ENCODE data around the gene EGLN1. TPM values are rescaled to one million over a fixed set of nuclear protein-coding genes. Genes with fewer than 3 reads are reported as not detected.

Gene EGLN1
- total and polyA plus RNA-seq, 4 donors: 4.5 to 45.1 (median 16.3) TPM

- H3K27ac ChIP-seq (ENCODE audit: low read depth in 1 of 2, low read length in 1 of 2): peak overlapping the region in 1 of 2 donors; percentile 56
Observed at GRCh38 chr1:231415018-231415583, 7.0 kb downstream of the EGLN1 start.

GRCh38 chr1:231414260-231415016 lies 7.6 kb downstream of the EGLN1 start:
- no peaks in the 10 kb centered on the region for H3K27me3 ChIP-seq (ENCODE audit: control insufficient read depth in 3 of 3, insufficient read depth in 3 of 3, low read length in 2 of 3)
- 85 to 89% methylated on average over 7 of the region's 7 CpGs for WGBS, 2 donors
- TF ChIP-seq CTCF (IDR thresholded peaks at IDR 0.05; ENCODE audit: control extremely low read depth, extremely low read depth): no peak
- H3K4me3 ChIP-seq: no peak overlapping the region
- no peak for ATAC-seq (ENCODE audit: insufficient read depth, low FRiP score)
- no peak for DNase-seq
- peaks cover 0 to 2% (median 0%) of the 10 kb centered on the region in 4 donors for H3K36me3 ChIP-seq (ENCODE audit: control insufficient read depth in 4 of 4, insufficient read depth in 4 of 4, low read length in 4 of 4)
- no peak overlapping the region for H3K9ac ChIP-seq (ENCODE audit: insufficient read depth in 1 of 2, low read length in 2 of 2)
- peaks cover 5 to 55% (median 12%) of the 10 kb centered on the region in 5 donors for H3K4me1 ChIP-seq (ENCODE audit: control insufficient read depth in 5 of 5, insufficient read depth in 5 of 5, low read length in 5 of 5)
- no peaks in the 10 kb centered on the region for H3K9me3 ChIP-seq (ENCODE audit: control insufficient read depth in 4 of 4, insufficient read depth in 3 of 4, low read length in 3 of 4)
- peak overlapping the region in 1 of 2 donors; percentile 56 for H3K27ac ChIP-seq (ENCODE audit: low read depth in 1 of 2, low read length in 1 of 2)

More at GRCh38 chr1:231415018-231415583, 7.0 kb downstream of the EGLN1 start:
- DNase-seq (no peak), ATAC-seq (ENCODE audit: insufficient read depth, low FRiP score) (no peak)
- H3K9ac ChIP-seq (ENCODE audit: insufficient read depth in 1 of 2, low read length in 2 of 2): no peak overlapping the region
- H3K4me1 ChIP-seq (ENCODE audit: control insufficient read depth in 5 of 5, insufficient read depth in 5 of 5, low read length in 5 of 5): peaks cover 5 to 49% (median 16%) of the 10 kb centered on the region in 5 donors
- 93 to 96% methylated on average over 5 of the region's 5 CpGs for WGBS, 2 donors
- H3K4me3 ChIP-seq: no peak overlapping the region
- H3K9me3 ChIP-seq (ENCODE audit: control insufficient read depth in 4 of 4, insufficient read depth in 3 of 4, low read length in 3 of 4): no peaks in the 10 kb centered on the region
- TF ChIP-seq CTCF (IDR thresholded peaks at IDR 0.05; ENCODE audit: control extremely low read depth, extremely low read depth): no peak
- H3K27me3 ChIP-seq (ENCODE audit: control insufficient read depth in 3 of 3, insufficient read depth in 3 of 3, low read length in 2 of 3): no peaks in the 10 kb centered on the region
- peaks cover 0 to 2% (median 0%) of the 10 kb centered on the region in 4 donors for H3K36me3 ChIP-seq (ENCODE audit: control insufficient read depth in 4 of 4, insufficient read depth in 4 of 4, low read length in 4 of 4)

- Histone ChIP-seq H3K4me3 (no peak overlapping the region), H3K27me3 (ENCODE audit: control insufficient read depth in 3 of 3, insufficient read depth in 3 of 3, low read length in 2 of 3) (no peaks in the 10 kb centered on the region), H3K27ac (ENCODE audit: low read depth in 1 of 2, low read length in 1 of 2) (no peak overlapping the region), H3K4me1 (ENCODE audit: control insufficient read depth in 5 of 5, insufficient read depth in 5 of 5, low read length in 5 of 5) (peaks cover 5 to 55% (median 10%) of the 10 kb centered on the region in 5 donors), H3K9me3 (ENCODE audit: control insufficient read depth in 4 of 4, insufficient read depth in 3 of 4, low read length in 3 of 4) (no peaks in the 10 kb centered on the region), H3K9ac (ENCODE audit: insufficient read depth in 1 of 2, low read length in 2 of 2) (no peak overlapping the region), H3K36me3 (ENCODE audit: control insufficient read depth in 4 of 4, insufficient read depth in 4 of 4, low read length in 4 of 4) (peaks cover 0 to 2% (median 0%) of the 10 kb centered on the region in 4 donors)
- DNase-seq: no peak
- no peak for TF ChIP-seq CTCF (IDR thresholded peaks at IDR 0.05; ENCODE audit: control extremely low read depth, extremely low read depth)
- no peak for ATAC-seq (ENCODE audit: insufficient read depth, low FRiP score)
- WGBS, 2 donors: 93 to 95% methylated on average over 2 of the region's 2 CpGs
Observed at GRCh38 chr1:231413749-231414082, 8.4 kb downstream of the EGLN1 start.

Data from lung (tissue), 12 donors.